ENCODE data around the gene SELENOM. TPM values are rescaled to one million over a fixed set of nuclear protein-coding genes. Genes with fewer than 3 reads are reported as not detected.

SELENOM gene
- total and polyA plus RNA-seq, 2 of the 8 experiments (the other 6 are each of a cell fraction or from before 2014, with no cell fraction given), result 22.7 to 40.0 TPM

- POLR2A ChIA-PET (ENCODE audit: partially characterized antibody), result interaction anchor here (0.9 to 1.4 kb wide), 4 partner anchors 10 to 22 kb away, joined by 3 to 4 read pairs (median 4); partner anchors contain the start of gene PLA2G3
- DNase-seq (ENCODE audit: low read depth in 1 of 2, low spot score in 2 of 2) (no peak), FAIRE-seq (no peak)
- peaks cover 0 to 29% (median 12%) of the 10 kb centered on the region in 4 experiments; a peak in 6 of 7 replicates for H3K4me1 ChIP-seq (replicated peaks in 1 of 4; ENCODE audit: control insufficient read depth in 3 of 4, insufficient read depth in 4 of 4, low read length in 3 of 4)
- H3K4me3 ChIP-seq (ENCODE audit: extremely low read depth in 1 of 4, insufficient read depth in 2 of 4, low read depth in 3 of 4, low read length in 4 of 4), result no peak overlapping the region
- no peaks in the 10 kb centered on the region for H3K9me3 ChIP-seq (ENCODE audit: insufficient read depth in 2 of 2, low read depth in 1 of 2, low read length in 1 of 2)
- H3K18ac ChIP-seq (ENCODE audit: extremely low read depth, low read length), result no peak overlapping the region
- H2BK12ac ChIP-seq (ENCODE audit: low read depth, low read length), result no peak overlapping the region
- 88% methylated on average over 11 of the region's 12 CpGs; no CpG with 5 or more reads in 1 of the 2 experiments for WGBS, 2 experiments (ENCODE audit: extremely low coverage in 1 of 2, insufficient coverage in 1 of 2, insufficient read length in 1 of 2, insufficient replicate concordance in 2 of 2, low coverage in 1 of 2, low lambda C conversion rate in 2 of 2, missing lambda C conversion rate in 1 of 2)
- H3K4me2 ChIP-seq (ENCODE audit: insufficient read depth in 1 of 2, low read depth in 2 of 2, low read length in 2 of 2), result no peak overlapping the region
- H3K23ac ChIP-seq (ENCODE audit: insufficient read length), result no peak overlapping the region
- no peak overlapping the region for H3K56ac ChIP-seq (replicated peaks; ENCODE audit: insufficient read length, low read depth, low read length)
- H2BK20ac ChIP-seq (ENCODE audit: low read length), result no peak overlapping the region
- H2BK15ac ChIP-seq (ENCODE audit: low read length), result no peak overlapping the region
- H3K23me2 ChIP-seq (ENCODE audit: low read depth, low read length), result no peaks in the 10 kb centered on the region; the same call in 1 of the 2 replicates
- H3K27me3 ChIP-seq (replicated peaks in 1 of 4; ENCODE audit: control insufficient read depth in 3 of 4, extremely low read depth in 1 of 4, insufficient read depth in 3 of 4, low read length in 3 of 4), result no peaks in the 10 kb centered on the region
- H2AK5ac ChIP-seq (ENCODE audit: low read depth, low read length), result no peak overlapping the region
- no peaks in the 10 kb centered on the region for H3K36me3 ChIP-seq (ENCODE audit: control insufficient read depth in 2 of 4, insufficient read depth in 4 of 4, low read length in 3 of 4)
- no peak overlapping the region for H4K5ac ChIP-seq (ENCODE audit: insufficient read length, low read depth, low read length)
- H3K4ac ChIP-seq (replicated peaks; ENCODE audit: insufficient read length, low read depth, low read length), result no peak overlapping the region
- H3K27ac ChIP-seq (ENCODE audit: low read depth, low read length), result no peak overlapping the region
- H4K20me1 ChIP-seq (replicated peaks in 1 of 2; ENCODE audit: control insufficient read depth in 1 of 2, insufficient read depth in 2 of 2, low read length in 2 of 2), result no peaks in the 10 kb centered on the region
- no peaks in the 10 kb centered on the region for H3K79me2 ChIP-seq (ENCODE audit: control insufficient read depth in 1 of 2, insufficient read depth in 2 of 2, low read length in 2 of 2)
- CTCF ChIA-PET (ENCODE audit: partially characterized antibody), result interaction anchor here (1.3 to 1.6 kb wide), 2 partner anchors 15 to 21 kb away, joined by 6 to 8 read pairs; partner anchors contain the start of gene PLA2G3
- no peak overlapping the region for H4K91ac ChIP-seq (replicated peaks; ENCODE audit: insufficient read length, low read length)
- H2AFZ ChIP-seq (ENCODE audit: low read length), result no peak overlapping the region
- H3K14ac ChIP-seq (ENCODE audit: insufficient read length), result no peak overlapping the region
- H2BK5ac ChIP-seq (ENCODE audit: low read depth, low read length), result no peak overlapping the region
- no peak overlapping the region for H3K9ac ChIP-seq (replicated peaks in 1 of 4; ENCODE audit: extremely low read depth in 1 of 4, low read depth in 3 of 4, low read length in 3 of 4)
- no peak overlapping the region for H4K8ac ChIP-seq (ENCODE audit: extremely low read depth, insufficient read depth, low read length)
- no peak overlapping the region for H2BK120ac ChIP-seq (replicated peaks; ENCODE audit: low read depth, low read length)
- H3K79me1 ChIP-seq (ENCODE audit: low read depth, low read length), result no peaks in the 10 kb centered on the region
- TF ChIP-seq SP1 (IDR thresholded peaks at IDR 0.05; ENCODE audit: low read depth, low read length), result no peak
These were observed 18.3 kb upstream of the SELENOM start for GRCh38 chr22:31125521-31126117.
